OCI-LY7 (cell line): Measurements from ENCODE around the gene CABLES1. TPM values are rescaled to one million over a fixed set of nuclear protein-coding genes. Genes with fewer than 3 reads are reported as not detected.
"Not testable (repeated sequence)": the region's sequence is repeated elsewhere in the genome, so short reads cannot be mapped to it uniquely, and the experiment has no call there.

Experiments used
- BruUV-seq: library from RNA; stranded (reverse); fragments of 400-500 nt; replicated peaks from 2 replicates; lab custom pipeline; 2021; lab: Mats Ljungman, UMichigan
- CTCF ChIA-PET: fragments of 300-600 bp; sonication (Branson Sonifier 250); formaldehyde crosslinking; loops from one replicate; lab custom pipeline; 2022; ENCODE audit warnings: antibody characterized with exemption; ENCODE audit not compliant: unreplicated experiment; lab: Charles Lee
- POLR2A ChIA-PET: fragments of 300-600 bp; sonication (Branson Sonifier 250); formaldehyde crosslinking; loops from one replicate; lab custom pipeline; 2022; ENCODE audit warnings: antibody characterized with exemption; lab: Charles Lee
- DNase-seq: peaks from one replicate; pipeline ENCODE4 v3.0.0-alpha.2; 2015; ENCODE audit warnings: low spot score
- H2AFZ ChIP-seq: fragments of 200-600 bp; sonication (generic), shearing (Covaris generic); 2 replicates; pipeline ENCODE4 v1.6.1; 2014; ENCODE audit warnings: mild to moderate bottlenecking, antibody characterized with exemption, low read length, moderate library complexity
- H3K27ac ChIP-seq: fragments of 200-600 bp; sonication (generic); 2 replicates; pipeline ENCODE4 v1.5.1; 2014; ENCODE audit warnings: mixed run types, low read depth, mild to moderate bottlenecking, moderate library complexity, low read length, inconsistent platforms; ENCODE audit not compliant: poor library complexity, severe bottlenecking
- H3K36me3 ChIP-seq: fragments of 200-600 bp; sonication (generic); 2 replicates; pipeline ENCODE4 v1.6.1; 2014; ENCODE audit warnings: mild to moderate bottlenecking, antibody characterized with exemption, low read length, moderate library complexity, mixed read lengths; ENCODE audit not compliant: insufficient read depth
- H3K4me1 ChIP-seq: fragments of 200-600 bp; sonication (generic); 2 replicates; pipeline ENCODE4 v1.5.1; 2014; ENCODE audit warnings: mild to moderate bottlenecking, low read length; ENCODE audit not compliant: insufficient read depth, poor library complexity, severe bottlenecking
- H3K4me2 ChIP-seq: fragments of 200-600 bp; sonication (generic); 2 replicates; pipeline ENCODE4 v1.6.1; 2014; ENCODE audit warnings: mild to moderate bottlenecking, low read length
- H3K4me3 ChIP-seq: fragments of 200-600 bp; sonication (generic); 2 replicates; pipeline ENCODE4 v1.5.1; 2014; ENCODE audit warnings: mild to moderate bottlenecking, low read depth, low read length; ENCODE audit not compliant: poor library complexity, severe bottlenecking
- H3K79me2 ChIP-seq: fragments of 200-600 bp; sonication (generic); 2 replicates; pipeline ENCODE4 v1.6.1; 2016; ENCODE audit warnings: low read depth, mild to moderate bottlenecking, low read length, moderate library complexity, mixed read lengths; ENCODE audit not compliant: insufficient read depth
- H3K9me2 ChIP-seq: fragments of 200-600 bp; sonication (generic); 2 replicates; pipeline ENCODE4 v1.6.1; 2016; ENCODE audit warnings: mild to moderate bottlenecking, low read length, mixed read lengths; ENCODE audit not compliant: insufficient read depth
- H3K9me3 ChIP-seq: fragments of 200-600 bp; sonication (generic); 2 replicates; pipeline ENCODE4 v1.6.1; 2014; ENCODE audit warnings: mild to moderate bottlenecking, mixed run types, low read length, mixed read lengths
- H4K20me1 ChIP-seq: fragments of 200-600 bp; sonication (generic); 2 replicates; pipeline ENCODE4 v1.6.1; 2014; ENCODE audit warnings: mild to moderate bottlenecking, antibody characterized with exemption, low read length, moderate library complexity, mixed read lengths; ENCODE audit not compliant: insufficient read depth
- CTCF ChIP-seq: fragments of 200-600 bp; sonication (generic); conservative IDR thresholded peaks from 2 replicates; pipeline ENCODE4 v1.5.1; 2014; ENCODE audit warnings: mild to moderate bottlenecking, antibody characterized with exemption, low read length, moderate library complexity, mixed read lengths
- EZH2phosphoT487 ChIP-seq: fragments of 200-600 bp; sonication (generic); IDR thresholded peaks from 2 replicates; pipeline ENCODE4 v1.6.1; 2018; ENCODE audit warnings: low read depth, borderline replicate concordance, mild to moderate bottlenecking, mixed run types, antibody characterized with exemption, low read length, moderate library complexity, mixed read lengths
- intact Hi-C: fragments of 100-400 bp; cut with micrococcal nuclease; formaldehyde crosslinking; loops from one replicate; pipeline ENCODE4 v1.10.0; 2022; ENCODE audit not compliant: unreplicated experiment
- total RNA-seq, 2 experiments: library from RNA; depleted of rRNA in 1 of 2; stranded (reverse); fragments of >200 nt in 1 of 2; shearing (Covaris generic) in 1 of 2; gene quantifications; 2 replicates each; pipeline ENCODE4 v1.2.3, GENCODE V29; 2014 to 2022

Gene CABLES1
- total RNA-seq, 2 experiments from 2014 or later, result 20.6 to 28.7 TPM

GRCh38 chr18:23283916-23284430 is 148.7 kb downstream of the CABLES1 start:
- Histone ChIP-seq H2AFZ (no peak overlapping the region), H3K36me3 (no peaks in the 10 kb centered on the region), H3K27ac (no peak overlapping the region), H4K20me1 (no peaks in the 10 kb centered on the region), H3K79me2 (no peaks in the 10 kb centered on the region), H3K4me3 (no peak overlapping the region), H3K4me1 (peaks cover 8% of the 10 kb centered on the region), H3K9me3 (no peaks in the 10 kb centered on the region), H3K9me2 (no peaks in the 10 kb centered on the region), H3K4me2 (no peak overlapping the region)
- POLR2A ChIA-PET, result no interaction called here
- intact Hi-C loops, result no loop called here
- CTCF ChIA-PET, result no interaction called here
- DNase-seq, result no peak
- TF ChIP-seq CTCF (no peak), EZH2phosphoT487 (no peak)
- BruUV-seq, result no TSS peak

- intact Hi-C loops, result no loop called here
- no TSS peak for BruUV-seq
Measured at GRCh38 chr18:23284629-23285028, 149.3 kb downstream of the CABLES1 start.

GRCh38 chr18:23285581-23285980 is 150.3 kb downstream of the CABLES1 start:
- H3K27ac ChIP-seq, H3K4me3 ChIP-seq, BruUV-seq, H2AFZ ChIP-seq, H3K4me2 ChIP-seq, DNase-seq, H3K4me1 ChIP-seq, POLR2A ChIA-PET, H3K9me2 ChIP-seq, H3K79me2 ChIP-seq, intact Hi-C loops, CTCF ChIA-PET, H3K9me3 ChIP-seq, H3K36me3 ChIP-seq, H4K20me1 ChIP-seq: not testable (repeated sequence)

More at GRCh38 chr18:23284629-23285028, 149.3 kb downstream of the CABLES1 start:
- H3K4me3 ChIP-seq, result no peak overlapping the region
- no peaks in the 10 kb centered on the region for H3K79me2 ChIP-seq
- no peaks in the 10 kb centered on the region for H4K20me1 ChIP-seq
- H3K9me3 ChIP-seq, result no peaks in the 10 kb centered on the region
- no peaks in the 10 kb centered on the region for H3K36me3 ChIP-seq
- POLR2A ChIA-PET, result no interaction called here
- no peak overlapping the region for H2AFZ ChIP-seq
- CTCF ChIA-PET, result no interaction called here
- no peak overlapping the region for H3K4me2 ChIP-seq
- peaks cover 8% of the 10 kb centered on the region for H3K4me1 ChIP-seq
- no peak overlapping the region for H3K27ac ChIP-seq
- TF ChIP-seq EZH2phosphoT487, result no peak
- TF ChIP-seq CTCF, result no peak
- no peak for DNase-seq
- no peaks in the 10 kb centered on the region for H3K9me2 ChIP-seq
